CD4-positive, alpha-beta T cell treated with Interleukin-21 for 1 hour (primary cell): ENCODE results near the gene IGF2R.

ENCODE experiments used
- DNase-seq: peaks from one replicate; pipeline ENCODE4 v3.0.0-alpha.2; 2020

The IGF2R gene

GRCh38 chr6:160054913-160055312, 86.0 kb downstream of the IGF2R start:
- no peak for DNase-seq

- no peak for DNase-seq
Measured at GRCh38 chr6:160055378-160055777, 86.5 kb downstream of the IGF2R start.

GRCh38 chr6:160055813-160056212, 86.9 kb downstream of the IGF2R start:
- no peak for DNase-seq

GRCh38 chr6:160057080-160057479, 88.2 kb downstream of the IGF2R start:
- no peak for DNase-seq

- DNase-seq, result no peak
Measured at GRCh38 chr6:160058603-160059215, 89.8 kb downstream of the IGF2R start.

- DNase-seq, result no peak
Measured at GRCh38 chr6:160060221-160060620, 91.3 kb downstream of the IGF2R start.

GRCh38 chr6:160060920-160061447, 92.1 kb downstream of the IGF2R start:
- no peak for DNase-seq

GRCh38 chr6:160063771-160064413, 95.0 kb downstream of the IGF2R start:
- no peak for DNase-seq

GRCh38 chr6:160065200-160065599, 96.3 kb downstream of the IGF2R start:
- DNase-seq, result no peak

GRCh38 chr6:160067564-160067963, 98.7 kb downstream of the IGF2R start:
- DNase-seq, result no peak

- DNase-seq, result no peak
Measured at GRCh38 chr6:160068346-160068745, 99.5 kb downstream of the IGF2R start.

- peak; percentile 52 for DNase-seq
Measured at GRCh38 chr6:160069050-160069454, 100.2 kb downstream of the IGF2R start.

- DNase-seq, result no peak
Measured at GRCh38 chr6:160069459-160069858, 100.6 kb downstream of the IGF2R start.

GRCh38 chr6:160070427-160070826, 101.5 kb downstream of the IGF2R start:
- no peak for DNase-seq

GRCh38 chr6:160070831-160071230, 101.9 kb downstream of the IGF2R start:
- no peak for DNase-seq

GRCh38 chr6:160071805-160072690, 103.2 kb downstream of the IGF2R start:
- DNase-seq, result no peak

- no peak for DNase-seq
Measured at GRCh38 chr6:160073272-160073671, 104.4 kb downstream of the IGF2R start.

- no peak for DNase-seq
Measured at GRCh38 chr6:160076009-160076408, 107.1 kb downstream of the IGF2R start.

- no peak for DNase-seq
Measured at GRCh38 chr6:160077024-160077423, 108.1 kb downstream of the IGF2R start.

- DNase-seq, result no peak
Measured at GRCh38 chr6:160077526-160077925, 108.6 kb downstream of the IGF2R start.

- DNase-seq, result no peak
Measured at GRCh38 chr6:160078883-160079685, 110.2 kb downstream of the IGF2R start.

GRCh38 chr6:160079686-160080043, 110.8 kb downstream of the IGF2R start:
- DNase-seq, result no peak

- DNase-seq, result no peak
Measured at GRCh38 chr6:160080097-160080496, 111.2 kb downstream of the IGF2R start.
